HepG2 (cell line): ENCODE results near the gene MRNIP. TPM values are rescaled to one million over a fixed set of nuclear protein-coding genes. Genes with fewer than 3 reads are reported as not detected.
A peak's percentile ranks its signal among the peaks of the same experiment; 100 is the strongest.

Source experiments
- ATAC-seq: fragments of 200-7000 bp; cut with Tn5 transposase; 3 replicates; pipeline ENCODE4 v1.9.1; 2020; ENCODE audit warnings: mild to moderate bottlenecking, moderate library complexity
- BruUV-seq: library from RNA; stranded (reverse); fragments of 400-500 nt; replicated peaks from 2 replicates; lab custom pipeline; 2021; lab: Mats Ljungman, UMichigan
- CTCF ChIA-PET: fragments of 300-600 bp; formaldehyde crosslinking; extraction: SDS; loops from one replicate; lab custom pipeline; 2021; ENCODE audit warnings: low total read pairs, inconsistent platforms, low intra/inter-chr PET ratio; lab: Yijun Ruan, JAX
- POLR2A ChIA-PET: fragments of 350-600 bp; sonication (Branson Sonifier 250); formaldehyde crosslinking; loops from one replicate; lab custom pipeline; 2020; ENCODE audit warnings: antibody characterized with exemption, inconsistent platforms; lab: Yijun Ruan, JAX
- DNase-seq: peaks from one replicate; pipeline ENCODE4 v3.0.0-alpha.2; 2015; ENCODE audit warnings: low spot score
- FAIRE-seq: peaks from 3 replicates; lab custom pipeline; 2011; peaks lifted over from hg19 to GRCh38; lab: Jason Lieb, UNC
- H2AFZ ChIP-seq: one replicate; pipeline ENCODE4 v1.6.1; 2011; ENCODE audit warnings: low read length, inconsistent platforms
- H3K27ac ChIP-seq: fragments of 300-600 bp; 3 replicates; pipeline ENCODE4 v1.8.0; 2011; ENCODE audit warnings: mixed run types, mild to moderate bottlenecking, mixed read lengths, low read length, inconsistent platforms; ENCODE audit not compliant: insufficient read depth; ENCODE audit errors: extremely low read length
- H3K27me3 ChIP-seq, 2 experiments: fragments of 200-600 bp in 1 of 2; 2 replicates in 1 of 2; 3 replicates in 1 of 2; pipeline versions ENCODE4 v1.6.0 to v1.8.0; 2011; ENCODE audit warnings: low read length in 2 of 2, mild to moderate bottlenecking in 2 of 2, moderate library complexity in 2 of 2, inconsistent platforms in 1 of 2; ENCODE audit not compliant: insufficient read depth in 2 of 2, control insufficient read depth in 1 of 2
- H3K36me3 ChIP-seq, 2 experiments: fragments of 200-600 bp in 1 of 2; replicated peaks in 1 of 2; 2 replicates in 1 of 2; 3 replicates in 1 of 2; pipeline versions ENCODE4 v1.5.1 to v1.8.0; 2011; ENCODE audit warnings: low read length in 2 of 2, inconsistent platforms in 1 of 2; ENCODE audit not compliant: insufficient read depth in 2 of 2, control insufficient read depth in 1 of 2
- H3K4me1 ChIP-seq: 2 replicates; pipeline ENCODE4 v1.5.1; 2012; ENCODE audit warnings: low read length, inconsistent platforms; ENCODE audit not compliant: insufficient read depth
- H3K4me2 ChIP-seq: 2 replicates; pipeline ENCODE4 v1.6.0; 2011; ENCODE audit warnings: low read depth, low read length, inconsistent platforms
- H3K4me3 ChIP-seq, 3 experiments: fragments of 200-600 bp in 1 of 3; sonication (generic), shearing (Covaris generic) in 1 of 3; replicated peaks in 1 of 3; 2 replicates each; pipeline ENCODE4 v1.5.1; 2011 to 2016; ENCODE audit warnings: low read length in 3 of 3, inconsistent platforms in 2 of 3, low read depth in 2 of 3, mild to moderate bottlenecking in 2 of 3, control low read depth in 1 of 3, mixed read lengths in 1 of 3; ENCODE audit not compliant: insufficient read depth in 1 of 3
- H3K79me2 ChIP-seq: one replicate; pipeline ENCODE4 v1.6.1; 2011; ENCODE audit warnings: low read length, inconsistent platforms; ENCODE audit not compliant: insufficient read depth
- H3K9ac ChIP-seq: 2 replicates; pipeline ENCODE4 v1.6.0; 2011; ENCODE audit warnings: mild to moderate bottlenecking, low read depth, low read length, inconsistent platforms; ENCODE audit not compliant: insufficient read depth
- H3K9me3 ChIP-seq: 2 replicates; pipeline ENCODE4 v1.5.1; 2012; ENCODE audit warnings: mild to moderate bottlenecking, low read length
- H4K20me1 ChIP-seq: 2 replicates; pipeline ENCODE4 v1.6.0; 2011; ENCODE audit warnings: inconsistent platforms, mild to moderate bottlenecking, low read length, moderate library complexity; ENCODE audit not compliant: insufficient read depth
- BCL3 ChIP-seq: sonication (generic); formaldehyde crosslinking; IDR thresholded peaks from 2 replicates; pipeline ENCODE4 v1.5.1; 2020; ENCODE audit warnings: mild to moderate bottlenecking, missing genetic modification reagents, moderate library complexity
- BCL6 ChIP-seq: IDR thresholded peaks from 2 replicates; pipeline ENCODE4 v1.6.1; 2016; ENCODE audit warnings: missing genetic modification reagents, missing compliant biosample characterization
- CSRNP1 ChIP-seq: sonication (generic); formaldehyde crosslinking; IDR thresholded peaks from 2 replicates; pipeline ENCODE4 v1.8.1; 2023; ENCODE audit warnings: mild to moderate bottlenecking, missing genetic modification reagents
- EHMT2 ChIP-seq: fragments of 200-600 bp; sonication (generic); IDR thresholded peaks from 2 replicates; pipeline ENCODE4 v1.7.0; 2017; ENCODE audit warnings: antibody characterized with exemption, low read depth, low read length, borderline replicate concordance
- ELF1 ChIP-seq: sonication (generic); formaldehyde crosslinking; IDR thresholded peaks from 2 replicates; pipeline ENCODE4 v1.4.0; 2020; ENCODE audit warnings: missing genetic modification reagents
- FOSL2 ChIP-seq: sonication (generic); formaldehyde crosslinking; IDR thresholded peaks from 2 replicates; pipeline ENCODE4 v1.4.0; 2020; ENCODE audit warnings: missing genetic modification reagents
- FOXC1 ChIP-seq: sonication (generic); formaldehyde crosslinking; IDR thresholded peaks from 2 replicates; pipeline ENCODE4 v1.8.0; 2022; ENCODE audit warnings: mild to moderate bottlenecking, missing genetic modification reagents, borderline replicate concordance
- MATR3 ChIP-seq: sonication (generic); formaldehyde crosslinking; IDR thresholded peaks from 2 replicates; pipeline ENCODE4 v1.4.0; 2020; ENCODE audit warnings: missing genetic modification reagents
- MYC ChIP-seq: sonication (generic); formaldehyde crosslinking; IDR thresholded peaks from 2 replicates; pipeline ENCODE4 v1.9.0; 2021; ENCODE audit warnings: missing genetic modification reagents, borderline replicate concordance
- NFYB ChIP-seq: sonication (generic); formaldehyde crosslinking; IDR thresholded peaks from 2 replicates; pipeline ENCODE4 v1.4.0; 2020; ENCODE audit warnings: missing genetic modification reagents
- POLR2A ChIP-seq, 2 experiments: IDR thresholded peaks; 2 replicates each; pipeline ENCODE4 v1.6.1; 2011; ENCODE audit warnings: low read depth in 2 of 2, low read length in 2 of 2, mild to moderate bottlenecking in 1 of 2, moderate library complexity in 1 of 2; ENCODE audit not compliant: insufficient read depth in 1 of 2
- POLR2G ChIP-seq: fragments of 200-400 bp; formaldehyde crosslinking; IDR thresholded peaks from 2 replicates; pipeline ENCODE4 v1.6.1; 2018; ENCODE audit warnings: mild to moderate bottlenecking, low read depth, low read length, moderate library complexity
- ZNF264 ChIP-seq: sonication (generic); formaldehyde crosslinking; IDR thresholded peaks from 2 replicates; pipeline ENCODE4 v1.4.0; 2020; ENCODE audit warnings: missing genetic modification reagents
- ZNF33A ChIP-seq: sonication (generic); formaldehyde crosslinking; IDR thresholded peaks from 2 replicates; pipeline ENCODE4 v1.5.1; 2020; ENCODE audit warnings: missing genetic modification reagents, mild to moderate bottlenecking, moderate library complexity, borderline replicate concordance
- ZNF33B ChIP-seq: sonication (generic); formaldehyde crosslinking; IDR thresholded peaks from 2 replicates; pipeline ENCODE4 v1.5.1; 2020; ENCODE audit warnings: mild to moderate bottlenecking, missing genetic modification reagents
- ZNF350 ChIP-seq: sonication (generic); formaldehyde crosslinking; IDR thresholded peaks from 2 replicates; pipeline ENCODE4 v1.4.0; 2020; ENCODE audit warnings: mild to moderate bottlenecking, low read depth, missing genetic modification reagents, borderline replicate concordance
- ZNF468 ChIP-seq: sonication (generic); formaldehyde crosslinking; IDR thresholded peaks from 2 replicates; pipeline ENCODE4 v1.8.0; 2022; ENCODE audit warnings: mild to moderate bottlenecking, moderate library complexity, missing genetic modification reagents
- ZNF543 ChIP-seq: sonication (generic); formaldehyde crosslinking; IDR thresholded peaks from 2 replicates; pipeline ENCODE4 v1.4.0; 2020; ENCODE audit warnings: mild to moderate bottlenecking, missing genetic modification reagents
- ZNF598 ChIP-seq: sonication (generic); formaldehyde crosslinking; IDR thresholded peaks from 2 replicates; pipeline ENCODE4 v1.5.1; 2020; ENCODE audit warnings: mild to moderate bottlenecking, missing genetic modification reagents, borderline replicate concordance
- ZNF619 ChIP-seq: sonication (generic); formaldehyde crosslinking; IDR thresholded peaks from 2 replicates; pipeline ENCODE4 v1.4.0; 2020; ENCODE audit warnings: mild to moderate bottlenecking, missing genetic modification reagents
- WGBS: methylation state at CpG from one replicate; pipeline ENCODE4 v1.1.6; 2017; ENCODE audit warnings: low lambda C conversion rate; 5-methylcytosine and 5-hydroxymethylcytosine counted together
- in situ Hi-C: cut with HindIII; loops from 2 replicates; pipeline ENCODE4 v1.10.0; 2017; ENCODE audit warnings: low pct_unique_long_range_greater_than_20kb; ENCODE audit not compliant: extremely low pct_ligation_motif_present
- intact Hi-C: fragments of 100-400 bp; cut with micrococcal nuclease; formaldehyde crosslinking; loops from one replicate; pipeline ENCODE4 v1.10.0; 2022; ENCODE audit not compliant: unreplicated experiment
- polyA plus RNA-seq, 8 experiments: library from polyadenylated mRNA; depleted of rRNA in 3 of 8; stranded (reverse) in 7 of 8; unstranded in 1 of 8; fragments of >200 nt; fragmentation: Illumina TruSeq in 4 of 8; extraction: Trizol in 4 of 8; gene quantifications; 2 replicates each; pipeline versions ENCODE4 v1.2.1 to v1.2.3, GENCODE V29; 2011 to 2016; ENCODE audit warnings: low read depth in 4 of 8, missing spikeins in 1 of 8, mixed read lengths in 1 of 8; ENCODE audit not compliant: insufficient read depth in 1 of 8
- total RNA-seq, 5 experiments: library from RNA; depleted of rRNA; stranded (reverse); fragments of >200 nt; fragmentation: Illumina TruSeq; extraction: Trizol; gene quantifications; 2 replicates each; pipeline ENCODE4 v1.2.3, GENCODE V29; 2016; ENCODE audit warnings: low read depth in 1 of 5
- TF ChIP-seq, protein P1 (sequence below): sonication (generic); formaldehyde crosslinking; IDR thresholded peaks from 2 replicates; pipeline ENCODE4 v1.4.0; 2020; ENCODE audit warnings: mild to moderate bottlenecking, missing genetic modification reagents

The MRNIP gene
- total and polyA plus RNA-seq, 2 of the 13 experiments (the other 11 are each of a cell fraction or from before 2014, with no cell fraction given): 15.5 to 34.1 TPM

DNA sequence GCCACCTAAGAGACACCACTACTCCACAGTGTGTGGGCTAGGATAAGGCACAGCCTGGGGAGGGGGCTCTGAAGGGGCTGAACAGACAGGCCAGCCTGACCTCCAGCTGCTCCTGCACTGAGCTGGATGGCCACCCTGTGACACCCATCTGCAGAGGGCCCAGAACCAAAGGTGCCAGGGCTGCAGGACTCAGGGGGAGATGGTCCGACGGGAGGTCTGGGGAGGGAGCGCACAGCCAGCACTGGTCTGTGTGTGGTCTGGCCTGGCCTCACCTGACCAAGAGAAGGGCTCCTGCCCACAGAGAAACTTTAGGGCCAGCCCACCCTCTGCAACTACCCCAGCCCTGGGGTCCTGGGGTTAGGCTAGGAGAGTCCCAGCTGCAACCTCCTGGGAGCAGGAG is 64.0 kb downstream of the MRNIP start:
- no TSS peak for BruUV-seq
- POLR2A ChIA-PET: interaction anchor here (2.1 to 2.3 kb wide), 3 partner anchors 26 to 171 kb away, joined by 5 to 11 read pairs (median 9); partner anchors contain the start of genes HNRNPH1 and SQSTM1
- peaks cover 12 to 18% of the 10 kb centered on the region in 2 experiments; a peak in 4 of 5 replicates for H3K36me3 ChIP-seq
- peak overlapping the region; percentile 35; the same call in 1 of the 2 replicates for H3K9ac ChIP-seq
- H3K4me3 ChIP-seq: peak overlapping the region in 1 of 3 experiments; percentile 76; a peak in 2 of 6 replicates
- H3K4me1 ChIP-seq: peaks cover 39% of the 10 kb centered on the region
- H3K79me2 ChIP-seq: no peaks in the 10 kb centered on the region
- H2AFZ ChIP-seq: no peak overlapping the region
- TF ChIP-seq ZNF264 (CRISPR knock-in tag) (no peak), FOSL2 (CRISPR knock-in tag) (no peak), ZNF350 (CRISPR knock-in tag) (no peak), MYC (CRISPR knock-in tag) (0 out of 2 replicates have a peak, but pooled peaks have one; percentile 3), ZNF543 (CRISPR knock-in tag) (no peak), NFYB (CRISPR knock-in tag) (no peak), MATR3 (CRISPR knock-in tag) (no peak), ZNF468 (no peak), ZNF33A (CRISPR knock-in tag) (no peak), ZNF598 (CRISPR knock-in tag) (0 out of 2 replicates have a peak, but pooled peaks have one; percentile 26), CSRNP1 (CRISPR knock-in tag) (0 out of 2 replicates have a peak, but pooled peaks have one; percentile 11), FOXC1 (no peak), POLR2G (0 out of 2 replicates have a peak, but pooled peaks have one; percentile 2), ZNF619 (CRISPR knock-in tag) (0 out of 2 replicates have a peak, but pooled peaks have one; percentile 12), POLR2A (IDR thresholded peaks at IDR 0.05; ENCODE audit: insufficient read depth in 1 of 2, low read depth in 2 of 2, low read length in 2 of 2) (0 out of 4 replicates have a peak, but pooled peaks of 1 of the 2 experiments have one; percentile 1), ELF1 (CRISPR knock-in tag) (no peak), EHMT2 (no peak), ZNF33B (0 out of 2 replicates have a peak, but pooled peaks have one; percentile 28), BCL3 (CRISPR knock-in tag) (0 out of 2 replicates have a peak, but pooled peaks have one; percentile 63), BCL6 (CRISPR knock-in tag) (no peak)
- TF ChIP-seq, protein P1, sequence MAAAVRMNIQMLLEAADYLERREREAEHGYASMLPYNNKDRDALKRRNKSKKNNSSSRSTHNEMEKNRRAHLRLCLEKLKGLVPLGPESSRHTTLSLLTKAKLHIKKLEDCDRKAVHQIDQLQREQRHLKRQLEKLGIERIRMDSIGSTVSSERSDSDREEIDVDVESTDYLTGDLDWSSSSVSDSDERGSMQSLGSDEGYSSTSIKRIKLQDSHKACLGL (CRISPR knock-in tag): no peak
- no peaks in the 10 kb centered on the region for H4K20me1 ChIP-seq
- WGBS: no CpG with 5 or more reads among the region's 3 CpGs
- in situ Hi-C loops: no loop called here
- no peaks in the 10 kb centered on the region for H3K27me3 ChIP-seq
- no peak overlapping the region for H3K27ac ChIP-seq
- H3K9me3 ChIP-seq: no peaks in the 10 kb centered on the region
- H3K4me2 ChIP-seq: peak overlapping the region; percentile 86
- intact Hi-C loops: no loop called here
- ATAC-seq: peak; percentile 5
- CTCF ChIA-PET: interaction anchor here (2.5 kb wide), 1 partner anchor 32 kb away, joined by 11 read pairs; no protein-coding TSS in a partner anchor
- DNase-seq: no peak
- FAIRE-seq: no peak
